GM10248 (cell line): ENCODE measurements around the gene KCTD1.

ENCODE experiments used
- CTCF ChIA-PET: fragments of 300-600 bp; sonication (Branson Sonifier 250); formaldehyde crosslinking; extraction: SDS; loops from one replicate; lab custom pipeline; 2021; ENCODE audit warnings: antibody characterized with exemption; lab: Yijun Ruan, JAX
- POLR2A ChIA-PET: fragments of 350-650 bp; sonication (Branson Sonifier 250); formaldehyde crosslinking; extraction: SDS; loops from one replicate; lab custom pipeline; 2020; ENCODE audit warnings: antibody characterized with exemption; lab: Yijun Ruan, JAX
- DNase-seq: peaks from one replicate; pipeline ENCODE4 v3.0.0; 2012; ENCODE audit errors: extremely low spot score
- TF ChIP-seq, protein P1 (sequence below): IDR thresholded peaks from 2 replicates; pipeline ENCODE4 v1.5.1; 2012; ENCODE audit warnings: mild to moderate bottlenecking, low read depth; ENCODE audit errors: extremely low read depth, missing control alignments, control extremely low read depth

The KCTD1 gene

DNA sequence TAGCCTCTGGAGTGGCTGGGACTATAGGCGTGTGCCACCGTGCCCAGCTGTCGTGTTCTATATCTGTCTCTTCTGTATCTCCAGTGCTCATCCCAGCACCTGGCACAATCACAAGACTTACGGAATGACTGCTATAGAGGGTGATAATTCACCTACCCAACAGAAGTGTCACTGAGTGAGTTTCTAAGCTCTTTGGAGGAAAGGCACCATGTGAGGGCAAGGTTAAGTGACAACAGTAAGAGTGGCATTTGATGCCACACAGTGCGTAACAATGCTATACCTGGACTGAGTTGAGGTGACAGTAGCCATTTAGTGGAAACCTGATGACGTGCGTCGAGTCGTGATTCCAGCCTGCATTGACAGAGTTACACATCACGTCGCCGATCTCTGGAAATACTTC, 89.0 kb downstream of the KCTD1 start:
- CTCF ChIA-PET: interaction anchor here (1.1 kb wide), 2 partner anchors 8 to 21 kb away, joined by 3 read pairs; no protein-coding TSS in a partner anchor
- no peak for DNase-seq
- POLR2A ChIA-PET: interaction anchor here (1.1 kb wide), 1 partner anchor 13 kb away, joined by 3 read pairs; no protein-coding TSS in a partner anchor
- TF ChIP-seq, protein P1, sequence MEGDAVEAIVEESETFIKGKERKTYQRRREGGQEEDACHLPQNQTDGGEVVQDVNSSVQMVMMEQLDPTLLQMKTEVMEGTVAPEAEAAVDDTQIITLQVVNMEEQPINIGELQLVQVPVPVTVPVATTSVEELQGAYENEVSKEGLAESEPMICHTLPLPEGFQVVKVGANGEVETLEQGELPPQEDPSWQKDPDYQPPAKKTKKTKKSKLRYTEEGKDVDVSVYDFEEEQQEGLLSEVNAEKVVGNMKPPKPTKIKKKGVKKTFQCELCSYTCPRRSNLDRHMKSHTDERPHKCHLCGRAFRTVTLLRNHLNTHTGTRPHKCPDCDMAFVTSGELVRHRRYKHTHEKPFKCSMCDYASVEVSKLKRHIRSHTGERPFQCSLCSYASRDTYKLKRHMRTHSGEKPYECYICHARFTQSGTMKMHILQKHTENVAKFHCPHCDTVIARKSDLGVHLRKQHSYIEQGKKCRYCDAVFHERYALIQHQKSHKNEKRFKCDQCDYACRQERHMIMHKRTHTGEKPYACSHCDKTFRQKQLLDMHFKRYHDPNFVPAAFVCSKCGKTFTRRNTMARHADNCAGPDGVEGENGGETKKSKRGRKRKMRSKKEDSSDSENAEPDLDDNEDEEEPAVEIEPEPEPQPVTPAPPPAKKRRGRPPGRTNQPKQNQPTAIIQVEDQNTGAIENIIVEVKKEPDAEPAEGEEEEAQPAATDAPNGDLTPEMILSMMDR: no peak

DNA sequence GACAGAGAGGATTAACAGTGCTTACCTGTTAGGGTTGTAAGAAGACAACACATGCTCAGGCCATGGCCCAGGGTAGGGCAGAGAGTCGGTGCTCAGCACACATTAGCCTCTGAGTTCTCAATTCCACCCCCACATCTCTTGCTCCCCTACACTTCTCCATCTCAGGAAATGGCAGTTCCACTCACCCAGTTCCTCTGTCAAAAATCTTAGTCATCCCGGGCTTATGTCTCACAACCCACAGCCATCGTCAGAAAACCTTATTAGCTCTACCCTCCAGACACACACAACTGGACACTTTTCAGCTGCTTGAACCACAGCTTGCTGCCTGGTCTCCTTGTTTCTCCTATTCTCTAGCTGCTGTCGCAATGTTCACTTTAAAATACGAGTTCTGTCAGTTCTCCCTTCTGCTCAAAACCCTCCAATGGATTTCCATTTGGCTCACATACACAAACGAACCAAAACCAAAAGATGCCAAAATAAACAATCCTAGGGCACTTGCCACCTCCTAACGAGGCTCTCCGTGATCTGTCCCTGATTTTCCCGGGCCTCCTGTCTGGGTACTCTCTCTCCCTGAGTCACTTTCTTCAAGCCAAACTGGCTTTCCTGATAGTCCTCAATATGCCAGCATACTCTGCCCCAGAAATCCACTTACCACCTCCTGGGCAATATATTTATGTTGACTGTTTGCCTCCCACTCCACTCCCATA, 89.7 kb downstream of the KCTD1 start:
- CTCF ChIA-PET: interaction anchor here (1.1 to 1.7 kb wide), 4 partner anchors 9 to 27 kb away, joined by 3 to 5 read pairs (median 3); no protein-coding TSS in a partner anchor
- TF ChIP-seq, protein P1: no peak
- POLR2A ChIA-PET: interaction anchor here (0.6 to 1.1 kb wide), 3 partner anchors 11 to 25 kb away, joined by 3 to 4 read pairs (median 3); no protein-coding TSS in a partner anchor
- DNase-seq: peak; percentile 74

DNA sequence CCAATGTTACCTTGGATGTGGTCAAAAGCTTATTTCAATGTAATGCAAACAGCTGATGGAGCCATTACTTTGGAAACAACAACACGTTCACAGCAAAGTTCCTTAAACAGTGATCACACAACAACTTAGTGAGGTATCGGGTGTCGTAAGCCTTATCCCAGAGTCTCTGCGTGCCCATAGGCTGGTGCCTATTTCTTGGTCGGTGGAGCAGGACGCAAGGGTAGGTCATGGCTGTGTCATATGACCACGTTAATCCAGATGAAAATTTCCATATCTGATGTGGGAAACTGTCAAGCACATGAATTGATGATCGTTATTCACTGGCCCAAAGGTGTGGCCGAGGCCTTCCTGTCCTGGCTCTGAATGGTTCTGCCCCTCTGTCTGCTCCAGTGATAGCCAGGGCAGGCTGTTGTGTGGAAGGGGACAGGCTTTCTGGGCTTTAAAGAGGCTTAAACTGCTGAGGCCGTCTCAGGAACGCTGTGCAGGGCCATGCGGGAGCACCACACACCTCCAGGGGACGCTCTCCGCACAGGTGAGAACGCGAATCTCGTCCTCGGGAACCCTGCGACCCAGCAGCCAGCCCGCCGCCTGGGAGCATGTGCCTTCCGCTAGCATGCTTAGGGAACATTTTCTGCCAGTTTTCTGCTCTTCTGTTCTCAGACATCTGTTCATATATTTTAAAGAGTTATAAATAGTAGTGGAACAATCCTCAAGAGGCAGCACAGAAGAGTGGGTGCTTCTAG, 90.6 kb downstream of the KCTD1 start:
- POLR2A ChIA-PET: interaction anchor here (0.6 kb wide), 1 partner anchor 11 kb away, joined by 4 read pairs; no protein-coding TSS in a partner anchor
- no peak for DNase-seq
- CTCF ChIA-PET: interaction anchor here (0.9 to 2.0 kb wide), 4 partner anchors 11 to 74 kb away, joined by 3 to 5 read pairs (median 4); no protein-coding TSS in a partner anchor
- TF ChIP-seq, protein P1: no peak

DNA sequence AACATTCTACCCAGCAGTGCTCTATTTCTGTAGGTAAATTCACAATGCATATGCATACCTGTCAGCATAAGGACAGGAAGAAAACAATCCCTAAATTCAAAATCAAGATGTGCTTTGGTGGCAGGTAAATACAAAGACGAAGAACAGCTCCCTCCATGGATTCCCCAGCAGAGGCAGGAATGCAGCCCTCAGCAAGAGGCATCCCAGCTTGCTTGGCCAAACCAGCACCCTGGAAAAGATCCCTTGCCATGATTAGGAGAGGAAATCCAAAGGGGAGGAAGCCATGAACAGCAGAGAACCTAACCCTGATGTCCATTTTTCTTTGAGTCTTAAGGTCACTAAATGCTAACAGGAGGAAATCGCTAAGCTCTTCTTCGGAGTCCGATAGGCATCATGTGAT, 91.2 kb downstream of the KCTD1 start:
- ChIA-PET POLR2A (no interaction called here), CTCF (interaction anchor here (0.9 to 2.0 kb wide), 5 partner anchors 12 to 74 kb away, joined by 3 to 5 read pairs (median 4); no protein-coding TSS in a partner anchor)
- no peak for DNase-seq
- TF ChIP-seq, protein P1: no peak

DNA sequence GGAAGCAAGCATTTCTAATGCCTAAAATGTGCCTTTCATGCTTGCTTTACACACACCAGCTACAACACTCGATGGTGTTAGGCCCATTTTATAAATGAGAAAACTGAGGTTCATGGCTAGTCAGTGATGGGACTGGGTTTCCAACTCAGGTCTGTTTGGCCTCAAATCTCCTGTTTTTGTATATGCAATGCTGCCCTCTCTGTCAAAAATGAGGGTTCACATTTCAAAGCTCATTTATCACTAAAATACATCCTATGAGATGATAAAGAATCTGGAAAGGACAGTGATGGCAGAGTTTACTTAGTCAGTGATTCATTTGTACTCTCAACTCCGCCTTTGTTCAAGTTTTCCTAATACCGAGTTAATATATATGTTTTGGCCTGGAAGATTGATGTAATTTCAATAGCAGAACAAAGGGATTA, 92.3 kb downstream of the KCTD1 start:
- TF ChIP-seq, protein P1: peak; percentile 18
- no peak for DNase-seq
- POLR2A ChIA-PET: no interaction called here
- CTCF ChIA-PET: interaction anchor here (1.3 to 2.0 kb wide), 3 partner anchors 13 to 72 kb away, joined by 4 to 7 read pairs (median 5); no protein-coding TSS in a partner anchor

DNA sequence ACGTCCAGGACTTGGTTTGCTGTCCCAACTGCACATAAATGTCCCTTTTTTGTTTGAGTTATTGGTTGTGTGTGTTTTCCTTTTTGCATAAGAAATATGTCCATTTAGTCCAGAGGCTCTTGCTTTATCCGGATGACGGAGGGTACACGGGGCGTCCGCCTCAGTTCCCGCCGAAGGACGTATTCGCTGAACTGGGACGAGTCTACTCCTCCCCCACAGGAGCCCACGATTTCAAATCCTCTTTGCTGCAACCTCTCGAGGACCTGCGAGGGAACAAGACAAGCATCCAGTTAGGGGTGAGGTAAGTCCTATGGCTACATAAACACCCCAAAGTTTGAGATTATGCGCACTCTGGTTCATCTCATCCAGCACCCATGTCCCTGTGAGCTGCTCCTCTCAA, 92.7 kb downstream of the KCTD1 start:
- TF ChIP-seq, protein P1: no peak
- no peak for DNase-seq
- POLR2A ChIA-PET: no interaction called here
- CTCF ChIA-PET: interaction anchor here (1.3 to 2.0 kb wide), 3 partner anchors 13 to 72 kb away, joined by 4 to 7 read pairs (median 5); no protein-coding TSS in a partner anchor
